GM12878 (cell line): Measurements from ENCODE around the gene PIMREG. TPM values are rescaled to one million over a fixed set of nuclear protein-coding genes. Genes with fewer than 3 reads are reported as not detected.

Experiments
- ATAC-seq: fragments of 200-7000 bp; cut with Tn5 transposase; 3 replicates; pipeline ENCODE4 v1.9.1; 2020; ENCODE audit warnings: mild to moderate bottlenecking, moderate library complexity
- BruUV-seq: library from RNA; stranded (reverse); fragments of 400-500 nt; replicated peaks from 2 replicates; lab custom pipeline; 2021; lab: Mats Ljungman, UMichigan
- CTCF ChIA-PET: fragments of 300-600 bp; sonication (Branson Sonifier 250); formaldehyde crosslinking; extraction: SDS; loops from one replicate; lab custom pipeline; 2021; ENCODE audit warnings: inconsistent platforms; lab: Yijun Ruan, JAX
- POLR2A ChIA-PET: fragments of 350-600 bp; formaldehyde crosslinking; extraction: SDS; loops from one replicate; lab custom pipeline; 2021; ENCODE audit warnings: inconsistent platforms; lab: Charles Lee
- RAD21 ChIA-PET: fragments of 300-600 bp; sonication (Branson Sonifier 250); formaldehyde crosslinking; loops from one replicate; lab custom pipeline; 2023; ENCODE audit warnings: antibody characterized with exemption; ENCODE audit not compliant: unreplicated experiment; lab: Charles Lee
- SMC1A ChIA-PET: fragments of 300-600 bp; sonication (Branson Sonifier 250); formaldehyde crosslinking; loops from one replicate; lab custom pipeline; 2023; ENCODE audit not compliant: unreplicated experiment, uncharacterized antibody; lab: Charles Lee
- DNase-seq: peaks from one replicate; pipeline ENCODE4 v3.0.0-alpha.2; 2011; ENCODE audit warnings: low read depth, low spot score
- FAIRE-seq: peaks from 3 replicates; lab custom pipeline; 2011; peaks lifted over from hg19 to GRCh38; lab: Jason Lieb, UNC
- H2AFZ ChIP-seq: 2 replicates; pipeline ENCODE4 v1.6.0; 2011; ENCODE audit warnings: low read depth, low read length, control low read depth; ENCODE audit not compliant: control insufficient read depth
- H3K27ac ChIP-seq: 2 replicates; pipeline ENCODE4 v1.5.1; 2011; ENCODE audit warnings: control low read depth; ENCODE audit not compliant: control insufficient read depth, insufficient read depth
- H3K27me3 ChIP-seq, 2 experiments: replicated peaks in 1 of 2; 2 replicates each; pipeline versions ENCODE4 v1.6.0 to v1.6.1; 2011; ENCODE audit warnings: low read length in 1 of 2; ENCODE audit not compliant: control insufficient read depth in 2 of 2, insufficient read depth in 2 of 2
- H3K36me3 ChIP-seq, 2 experiments: 2 replicates each; pipeline ENCODE4 v1.5.1; 2011; ENCODE audit warnings: low read length in 1 of 2; ENCODE audit not compliant: control insufficient read depth in 2 of 2, insufficient read depth in 2 of 2
- H3K4me1 ChIP-seq: 2 replicates; pipeline ENCODE4 v1.6.1; 2011; ENCODE audit warnings: mild to moderate bottlenecking, low read length, moderate library complexity, mixed read lengths; ENCODE audit not compliant: control insufficient read depth, insufficient read depth
- H3K4me2 ChIP-seq: 2 replicates; pipeline ENCODE4 v1.6.0; 2011; ENCODE audit warnings: control low read depth; ENCODE audit not compliant: control insufficient read depth, insufficient read depth
- H3K4me3 ChIP-seq: fragments of 200-600 bp; sonication (generic); 2 replicates; pipeline ENCODE4 v1.5.1; 2016
- H3K79me2 ChIP-seq: 2 replicates; pipeline ENCODE4 v1.6.0; 2011; ENCODE audit warnings: low read length; ENCODE audit not compliant: control insufficient read depth, insufficient read depth
- H3K9ac ChIP-seq: 2 replicates; pipeline ENCODE4 v1.8.0; 2011; ENCODE audit warnings: low read length, control low read depth, mixed read lengths; ENCODE audit not compliant: control insufficient read depth, insufficient read depth
- H3K9me3 ChIP-seq: replicated peaks from 3 replicates; pipeline ENCODE4 v1.5.1; 2011; ENCODE audit warnings: mild to moderate bottlenecking, low read length; ENCODE audit not compliant: control insufficient read depth, insufficient read depth
- H4K20me1 ChIP-seq: 2 replicates; pipeline ENCODE4 v1.6.0; 2011; ENCODE audit not compliant: control insufficient read depth, insufficient read depth
- CBX3 ChIP-seq: fragments of 200-600 bp; sonication (generic); IDR thresholded peaks from 2 replicates; pipeline ENCODE4 v1.6.1; 2016; ENCODE audit warnings: low read depth, borderline replicate concordance
- DPF2 ChIP-seq: fragments of 450-650 bp; IDR thresholded peaks from 2 replicates; pipeline ENCODE4 v1.6.1; 2017; ENCODE audit warnings: mild to moderate bottlenecking
- EZH2 ChIP-seq: IDR thresholded peaks from 2 replicates; pipeline ENCODE4 v1.6.1; 2012; ENCODE audit warnings: low read depth, mild to moderate bottlenecking, control low read depth, inconsistent platforms, low read length, borderline replicate concordance; ENCODE audit not compliant: control insufficient read depth
- IRF4 ChIP-seq: IDR thresholded peaks from 2 replicates; pipeline ENCODE4 v1.6.1; 2011; ENCODE audit warnings: low read depth, low read length
- KDM1A ChIP-seq: fragments of 200-600 bp; sonication (generic); IDR thresholded peaks from 2 replicates; pipeline ENCODE4 v1.6.1; 2016; ENCODE audit warnings: borderline replicate concordance
- MEF2B ChIP-seq: fragments of 450-650 bp; IDR thresholded peaks from 2 replicates; pipeline ENCODE4 v1.6.1; 2018; ENCODE audit warnings: mild to moderate bottlenecking, moderate library complexity; ENCODE audit not compliant: partially characterized antibody, poor library complexity, severe bottlenecking
- MYB ChIP-seq: fragments of 150-350 bp; IDR thresholded peaks from 2 replicates; pipeline ENCODE4 v1.6.1; 2014; ENCODE audit warnings: mild to moderate bottlenecking, low read depth, low read length, borderline replicate concordance
- NR2C1 ChIP-seq: fragments of 450-650 bp; IDR thresholded peaks from 2 replicates; pipeline ENCODE4 v1.6.1; 2017; ENCODE audit warnings: antibody characterized with exemption, mild to moderate bottlenecking, moderate library complexity
- SMARCA5 ChIP-seq: fragments of 450-650 bp; IDR thresholded peaks from 2 replicates; pipeline ENCODE4 v1.6.1; 2017; ENCODE audit warnings: mild to moderate bottlenecking
- SRF ChIP-seq, 2 experiments: IDR thresholded peaks; 2 replicates each; pipeline ENCODE4 v1.6.1; 2011; ENCODE audit warnings: low read depth in 2 of 2, low read length in 2 of 2, mild to moderate bottlenecking in 1 of 2, moderate library complexity in 1 of 2
- ZBTB33 ChIP-seq: fragments of 450-650 bp; IDR thresholded peaks from 2 replicates; pipeline ENCODE4 v1.6.1; 2017; ENCODE audit warnings: mild to moderate bottlenecking
- ZBTB4 ChIP-seq: fragments of 450-650 bp; formaldehyde crosslinking; IDR thresholded peaks from 2 replicates; pipeline ENCODE4 v1.4.0; 2022; ENCODE audit warnings: mild to moderate bottlenecking, moderate library complexity
- ZNF274 ChIP-seq: IDR thresholded peaks from one replicate; pipeline ENCODE4 v1.8.0; 2011; ENCODE audit not compliant: insufficient read length, insufficient read depth
- ZNF384 ChIP-seq: IDR thresholded peaks from 2 replicates; pipeline ENCODE4 v1.6.1; 2012; ENCODE audit warnings: low read depth, mild to moderate bottlenecking, low read length, improper control_type of control experiment, borderline replicate concordance
- ZNF592 ChIP-seq: fragments of 450-650 bp; IDR thresholded peaks from 2 replicates; pipeline ENCODE4 v1.6.1; 2017; ENCODE audit warnings: mild to moderate bottlenecking, moderate library complexity
- WGBS: methylation state at CpG from one replicate; pipeline ENCODE4 v1.1.6; 2016; ENCODE audit warnings: low lambda C conversion rate; ENCODE audit not compliant: insufficient replicate concordance, insufficient coverage; ENCODE audit errors: missing lambda C conversion rate; 5-methylcytosine and 5-hydroxymethylcytosine counted together
- in situ Hi-C: fragments of 300-500 bp; cut with MboI; formaldehyde crosslinking; loops from 9 replicates; pipeline ENCODE4 v1.14.3; 2018; ENCODE audit warnings: mixed read lengths
- intact Hi-C: fragments of 100-400 bp; cut with micrococcal nuclease; formaldehyde crosslinking; loops from one replicate; pipeline ENCODE4 v1.14.2; 2022; ENCODE audit not compliant: unreplicated experiment
- polyA plus RNA-seq, 11 experiments: library from polyadenylated mRNA; depleted of rRNA in 4 of 11; unstranded in 6 of 11; stranded (reverse) in 5 of 11; fragments of >200 nt; fragmentation: Nextera tagmentation in 4 of 11; fragmentation: Illumina TruSeq in 1 of 11; extraction: Ambion mirVana in 4 of 11; extraction: Trizol in 1 of 11; gene quantifications; 1 replicate in 1 of 11; 2 replicates in 10 of 11; pipeline versions ENCODE4 v1.2.1 to v1.2.3, GENCODE V29; 2011 to 2016; ENCODE audit warnings: inconsistent platforms in 2 of 11, missing spikeins in 2 of 11, low read depth in 1 of 11
- total RNA-seq, 4 experiments: library from RNA; depleted of rRNA in 3 of 4; stranded (reverse); fragments of >200 nt in 3 of 4; fragmentation: Illumina TruSeq in 1 of 4; extraction: Trizol in 1 of 4; gene quantifications; 2 replicates each; pipeline versions ENCODE4 v1.2.1 to v1.2.3, GENCODE V29; 2013 to 2021

PIMREG gene
- total and polyA plus RNA-seq, 10 of the 15 experiments (the other 5 are each of a cell fraction or from before 2014, with no cell fraction given): 2.8 to 35.8 (median 25.2) TPM

GRCh38 chr17:6448473-6448872 is 4.2 kb downstream of the PIMREG start:
- H3K4me2 ChIP-seq: no peak overlapping the region
- no peaks in the 10 kb centered on the region for H3K79me2 ChIP-seq
- POLR2A ChIA-PET: no interaction called here
- no peaks in the 10 kb centered on the region for H3K9me3 ChIP-seq
- SMC1A ChIA-PET: no interaction called here
- peaks cover 42% of the 10 kb centered on the region for H3K4me1 ChIP-seq
- H3K4me3 ChIP-seq: no peak overlapping the region
- in situ Hi-C loops: no loop called here
- BruUV-seq: no TSS peak
- H3K27ac ChIP-seq: no peak overlapping the region
- H4K20me1 ChIP-seq: no peaks in the 10 kb centered on the region
- TF ChIP-seq EZH2 (no peak), ZBTB4 (CRISPR knock-in tag) (no peak), SRF (IDR thresholded peaks at IDR 0.05; ENCODE audit: low read depth in 2 of 2, low read length in 2 of 2) (no peak), CBX3 (no peak), ZNF274 (no peak), ZNF384 (no peak), MYB (no peak), IRF4 (no peak), MEF2B (no peak), DPF2 (no peak), KDM1A (no peak), ZBTB33 (no peak), NR2C1 (no peak), ZNF592 (no peak), SMARCA5 (no peak)
- TF ChIP-seq, all 136 proteins: peak for 0
- H3K9ac ChIP-seq: no peak overlapping the region
- CTCF ChIA-PET: interaction anchor here (1.3 kb wide), 1 partner anchor 12 kb away, joined by 3 read pairs; no protein-coding TSS in a partner anchor
- intact Hi-C loops: no loop called here
- DNase-seq (no peak), FAIRE-seq (no peak), ATAC-seq (no peak)
- no peaks in the 10 kb centered on the region for H3K27me3 ChIP-seq
- RAD21 ChIA-PET: no interaction called here
- 97% methylated on average over 6 of the region's 6 CpGs for WGBS
- peaks cover 0 to 3% of the 10 kb centered on the region in 2 experiments; a peak in 1 of 4 replicates for H3K36me3 ChIP-seq
- no peak overlapping the region for H2AFZ ChIP-seq
